MM.1S (cell line): ENCODE measurements around the gene ALG14.
"Not testable (repeated sequence)": the region's sequence is repeated elsewhere in the genome, so short reads cannot be mapped to it uniquely, and the experiment has no call there.

Source experiments
- EZH2 ChIP-seq: fragments of 300-600 bp; sonication (generic); optimal IDR thresholded peaks from 2 replicates; pipeline ENCODE3; 2017; ENCODE audit warnings: low read depth, mild to moderate bottlenecking, antibody characterized with exemption, low read length, mixed read lengths
- TF ChIP-seq, protein P1 (sequence below): fragments of 300-600 bp; sonication (generic); IDR thresholded peaks from 2 replicates; pipeline ENCODE4 v1.5.1; 2016; ENCODE audit warnings: antibody characterized with exemption, low read length, mixed read lengths

DNA sequence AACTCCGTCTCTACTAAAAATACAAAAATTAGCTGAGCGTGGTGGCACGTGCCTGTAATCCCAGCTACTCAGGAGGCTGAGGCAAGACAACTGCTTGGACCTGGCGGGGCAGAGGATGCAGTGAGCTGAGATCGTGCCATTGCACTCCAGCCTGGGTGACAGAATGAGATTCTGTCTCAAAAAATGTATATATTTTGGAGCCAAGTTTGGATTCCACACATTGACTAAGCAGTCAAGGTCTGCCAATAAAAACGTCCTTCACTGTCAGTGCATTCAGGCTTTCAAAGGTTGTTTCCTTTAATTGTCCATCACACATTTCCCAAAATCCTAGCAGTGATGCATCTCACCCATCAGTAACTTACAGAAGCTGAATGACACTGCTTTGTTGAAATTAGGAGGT is 77.2 kb downstream of the ALG14 start:
- TF ChIP-seq, protein P1, sequence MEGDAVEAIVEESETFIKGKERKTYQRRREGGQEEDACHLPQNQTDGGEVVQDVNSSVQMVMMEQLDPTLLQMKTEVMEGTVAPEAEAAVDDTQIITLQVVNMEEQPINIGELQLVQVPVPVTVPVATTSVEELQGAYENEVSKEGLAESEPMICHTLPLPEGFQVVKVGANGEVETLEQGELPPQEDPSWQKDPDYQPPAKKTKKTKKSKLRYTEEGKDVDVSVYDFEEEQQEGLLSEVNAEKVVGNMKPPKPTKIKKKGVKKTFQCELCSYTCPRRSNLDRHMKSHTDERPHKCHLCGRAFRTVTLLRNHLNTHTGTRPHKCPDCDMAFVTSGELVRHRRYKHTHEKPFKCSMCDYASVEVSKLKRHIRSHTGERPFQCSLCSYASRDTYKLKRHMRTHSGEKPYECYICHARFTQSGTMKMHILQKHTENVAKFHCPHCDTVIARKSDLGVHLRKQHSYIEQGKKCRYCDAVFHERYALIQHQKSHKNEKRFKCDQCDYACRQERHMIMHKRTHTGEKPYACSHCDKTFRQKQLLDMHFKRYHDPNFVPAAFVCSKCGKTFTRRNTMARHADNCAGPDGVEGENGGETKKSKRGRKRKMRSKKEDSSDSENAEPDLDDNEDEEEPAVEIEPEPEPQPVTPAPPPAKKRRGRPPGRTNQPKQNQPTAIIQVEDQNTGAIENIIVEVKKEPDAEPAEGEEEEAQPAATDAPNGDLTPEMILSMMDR, result not testable (repeated sequence)
- not testable (repeated sequence) for TF ChIP-seq EZH2
